Common myeloid progenitor, CD34-positive (primary cell): ENCODE results near the gene PTPN3.
A peak's percentile ranks its signal among the peaks of the same experiment; 100 is the strongest.

ENCODE experiments used
- CTCF ChIA-PET: fragments of 350-600 bp; sonication (Branson Sonifier 250); formaldehyde crosslinking; loops from one replicate; lab custom pipeline; 2021; ENCODE audit warnings: antibody characterized with exemption; lab: Charles Lee
- POLR2A ChIA-PET: fragments of 350-600 bp; sonication (Branson Sonifier 250); formaldehyde crosslinking; loops from one replicate; lab custom pipeline; 2021; ENCODE audit warnings: antibody characterized with exemption; lab: Charles Lee
- DNase-seq, 3 donors: peaks; one replicate each; pipeline versions ENCODE4 v3.0.0 to v3.0.0-alpha.2; 2013
- H3K27ac ChIP-seq, 2 experiments: 1 replicate in 1 of 2; 2 replicates in 1 of 2; pipeline ENCODE4 v1.7.0; 2013; ENCODE audit warnings: inconsistent platforms in 2 of 2, low read length in 2 of 2, mild to moderate bottlenecking in 2 of 2, low read depth in 1 of 2, moderate library complexity in 1 of 2; ENCODE audit not compliant: severe bottlenecking in 2 of 2, insufficient read depth in 1 of 2, poor library complexity in 1 of 2
- H3K27me3 ChIP-seq, 5 experiments: replicated peaks in 2 of 5; 1 replicate in 3 of 5; 2 replicates in 2 of 5; pipeline versions ENCODE4 v1.6.1 to v1.7.0; 2013; ENCODE audit warnings: low read length in 4 of 5, mild to moderate bottlenecking in 2 of 5, moderate library complexity in 2 of 5, inconsistent platforms in 1 of 5; ENCODE audit not compliant: insufficient read depth in 5 of 5, control insufficient read depth in 4 of 5
- H3K36me3 ChIP-seq, 4 experiments: 1 replicate in 2 of 4; 2 replicates in 2 of 4; pipeline versions ENCODE4 v1.6.1 to v1.7.0; 2013; ENCODE audit warnings: low read length in 3 of 4, control low read depth in 1 of 4, mild to moderate bottlenecking in 1 of 4; ENCODE audit not compliant: control insufficient read depth in 4 of 4, insufficient read depth in 4 of 4
- H3K4me1 ChIP-seq, 4 experiments: 1 replicate in 3 of 4; 2 replicates in 1 of 4; pipeline versions ENCODE4 v1.6.1 to v1.7.1; 2013; ENCODE audit warnings: low read length in 3 of 4, mild to moderate bottlenecking in 3 of 4, control low read depth in 1 of 4, inconsistent platforms in 1 of 4, moderate library complexity in 1 of 4; ENCODE audit not compliant: control insufficient read depth in 4 of 4, insufficient read depth in 4 of 4; ENCODE audit errors: control extremely low read depth in 1 of 4
- H3K4me3 ChIP-seq, 7 experiments: 1 replicate in 4 of 7; 2 replicates in 3 of 7; pipeline versions ENCODE4 v1.5.1 to v1.7.0; 2013; ENCODE audit warnings: mild to moderate bottlenecking in 7 of 7, low read length in 6 of 7, moderate library complexity in 6 of 7, inconsistent platforms in 2 of 7, low read depth in 2 of 7, control low read depth in 1 of 7; ENCODE audit not compliant: insufficient read depth in 4 of 7, control insufficient read depth in 1 of 7; ENCODE audit errors: extremely low read depth in 1 of 7
- H3K9me3 ChIP-seq, 5 experiments: 1 replicate in 4 of 5; 2 replicates in 1 of 5; pipeline versions ENCODE4 v1.6.1 to v1.7.1; 2013; ENCODE audit warnings: low read length in 4 of 5, mild to moderate bottlenecking in 2 of 5, inconsistent platforms in 1 of 5, low read depth in 1 of 5, moderate library complexity in 1 of 5; ENCODE audit not compliant: control insufficient read depth in 4 of 5, insufficient read depth in 2 of 5; ENCODE audit errors: control extremely low read depth in 1 of 5
- WGBS: methylation state at CpG from one replicate; pipeline ENCODE4 v1.1.5; 2013; ENCODE audit not compliant: insufficient coverage; 5-methylcytosine and 5-hydroxymethylcytosine counted together

The PTPN3 gene

GRCh38 chr9:109504689-109505088 is 6.6 kb upstream of the PTPN3 start:
- H3K36me3 ChIP-seq, result no peaks in the 10 kb centered on the region
- WGBS, result 90% methylated on average over 5 of the region's 5 CpGs

GRCh38 chr9:109500421-109500974 is 2.4 kb upstream of the PTPN3 start:
- DNase-seq, result no peak
- H3K4me3 ChIP-seq, result no peak overlapping the region
- peaks cover 0 to 5% (median 1%) of the 10 kb centered on the region in 4 experiments for H3K4me1 ChIP-seq
- no peaks in the 10 kb centered on the region for H3K36me3 ChIP-seq
- no peak overlapping the region for H3K27ac ChIP-seq
- H3K9me3 ChIP-seq, result peaks cover 0 to 7% (median 0%) of the 10 kb centered on the region in 5 experiments
- ChIA-PET POLR2A (no interaction called here), CTCF (interaction anchor here (1.4 kb wide), 1 partner anchor 13 kb away, joined by 3 read pairs; no protein-coding TSS in a partner anchor)
- 100% methylated on average over 1 of the region's 5 CpGs for whole genome bisulfite sequencing
- H3K27me3 ChIP-seq, result peaks cover 8 to 95% (median 51%) of the 10 kb centered on the region in 5 experiments

More at GRCh38 chr9:109504689-109505088, 6.6 kb upstream of the PTPN3 start:
- DNase-seq, result no peak
- CTCF ChIA-PET, result no interaction called here
- peaks cover 5 to 96% (median 35%) of the 10 kb centered on the region in 5 experiments for H3K27me3 ChIP-seq
- POLR2A ChIA-PET, result no interaction called here
- H3K4me1 ChIP-seq, result peaks cover 0 to under 1% (median 0%) of the 10 kb centered on the region in 4 experiments
- H3K9me3 ChIP-seq, result peaks cover 0 to 4% (median 0%) of the 10 kb centered on the region in 5 experiments
- H3K4me3 ChIP-seq, result no peak overlapping the region
- no peak overlapping the region for H3K27ac ChIP-seq

GRCh38 chr9:109499631-109500410 is 1.7 kb upstream of the PTPN3 start:
- H3K4me3 ChIP-seq, result no peak overlapping the region
- no peaks in the 10 kb centered on the region for H3K36me3 ChIP-seq
- peaks cover 0 to 5% (median 1%) of the 10 kb centered on the region in 4 experiments for H3K4me1 ChIP-seq
- peaks cover 0 to 7% (median 0%) of the 10 kb centered on the region in 5 experiments for H3K9me3 ChIP-seq
- no peak overlapping the region for H3K27ac ChIP-seq
- ChIA-PET POLR2A (no interaction called here), CTCF (interaction anchor here (1.4 kb wide), 1 partner anchor 14 kb away, joined by 3 read pairs; no protein-coding TSS in a partner anchor)
- 3% methylated on average over 45 of the region's 56 CpGs for WGBS
- H3K27me3 ChIP-seq, result peaks cover 8 to 95% (median 52%) of the 10 kb centered on the region in 5 experiments
- peak in 1 of 3 donors; percentile 5 for DNase-seq

- Histone ChIP-seq H3K9me3 (peaks cover 0 to 7% (median 0%) of the 10 kb centered on the region in 5 experiments), H3K36me3 (no peaks in the 10 kb centered on the region), H3K4me1 (peaks cover 0 to 5% (median 1%) of the 10 kb centered on the region in 4 experiments), H3K27ac (no peak overlapping the region), H3K27me3 (peaks cover 8 to 95% (median 54%) of the 10 kb centered on the region in 5 experiments), H3K4me3 (no peak overlapping the region)
- no peak for DNase-seq
- CTCF ChIA-PET, result no interaction called here
- POLR2A ChIA-PET, result no interaction called here
- WGBS, result 21% methylated on average over 12 of the region's 12 CpGs
These were observed 1.1 kb upstream of the PTPN3 start for GRCh38 chr9:109499093-109499630.

GRCh38 chr9:109497226-109498153 is 617 bp downstream of the PTPN3 start:
- WGBS, result 6% methylated on average over 48 of the region's 82 CpGs

GRCh38 chr9:109496841-109497225 is 1.3 kb downstream of the PTPN3 start:
- whole genome bisulfite sequencing, result 97% methylated on average over 4 of the region's 4 CpGs
- POLR2A ChIA-PET, result no interaction called here
- Histone ChIP-seq H3K27ac (no peak overlapping the region), H3K9me3 (peaks cover 0 to 7% (median 0%) of the 10 kb centered on the region in 5 experiments), H3K27me3 (peaks cover 12 to 94% (median 64%) of the 10 kb centered on the region in 5 experiments), H3K4me3 (no peak overlapping the region), H3K36me3 (no peaks in the 10 kb centered on the region), H3K4me1 (peaks cover 0 to 5% (median 1%) of the 10 kb centered on the region in 4 experiments)
- no peak for DNase-seq
- CTCF ChIA-PET, result interaction anchor here (1.1 kb wide), 1 partner anchor 8 kb away, joined by 3 read pairs; no protein-coding TSS in a partner anchor

More at GRCh38 chr9:109497226-109498153, 617 bp downstream of the PTPN3 start:
- H3K27me3 ChIP-seq, result peaks cover 9 to 94% (median 65%) of the 10 kb centered on the region in 5 experiments
- POLR2A ChIA-PET, result interaction anchor here (0.6 kb wide), 1 partner anchor 16 kb away, joined by 3 read pairs; no protein-coding TSS in a partner anchor
- peak overlapping the region in 1 of 7 experiments; percentile 40 for H3K4me3 ChIP-seq
- H3K9me3 ChIP-seq, result peaks cover 0 to 7% (median 0%) of the 10 kb centered on the region in 5 experiments
- CTCF ChIA-PET, result interaction anchor here (1.1 kb wide), 1 partner anchor 9 kb away, joined by 3 read pairs; no protein-coding TSS in a partner anchor
- no peak overlapping the region for H3K27ac ChIP-seq
- peak in 1 of 3 donors; percentile 4 for DNase-seq
- H3K4me1 ChIP-seq, result peaks cover 0 to 5% (median 1%) of the 10 kb centered on the region in 4 experiments
- H3K36me3 ChIP-seq, result no peaks in the 10 kb centered on the region
